HCT116 (cell line): ENCODE results near the gene EN2.

Source experiments
- CEBPB ChIP-seq: IDR thresholded peaks from 2 replicates; pipeline ENCODE4 v1.6.1; 2012; ENCODE audit warnings: low read depth
- EZH2 ChIP-seq: fragments of 200-600 bp; sonication (generic); IDR thresholded peaks from 2 replicates; pipeline ENCODE4 v1.6.1; 2017; ENCODE audit warnings: antibody characterized with exemption, mixed run types
- JUND ChIP-seq: IDR thresholded peaks from 2 replicates; pipeline ENCODE4 v1.6.1; 2012
- MAX ChIP-seq: IDR thresholded peaks from 2 replicates; pipeline ENCODE4 v1.6.1; 2012
- RAD21 ChIP-seq: IDR thresholded peaks from 2 replicates; pipeline ENCODE4 v1.6.1; 2012; ENCODE audit warnings: low read depth, mild to moderate bottlenecking
- YY1 ChIP-seq: IDR thresholded peaks from 2 replicates; pipeline ENCODE4 v1.6.1; 2011; ENCODE audit warnings: low read length, low read depth, moderate library complexity, mild to moderate bottlenecking; ENCODE audit not compliant: insufficient replicate concordance; ENCODE audit errors: extremely low read depth
- TF ChIP-seq, protein P1 (sequence below), 3 experiments: fragments of 200-600 bp in 1 of 3; sonication (generic) in 1 of 3; IDR thresholded peaks in 2 of 3; conservative IDR thresholded peaks in 1 of 3; 2 replicates each; pipeline ENCODE4 v1.5.1; 2012 to 2017; ENCODE audit warnings: low read depth in 2 of 3, low read length in 2 of 3, antibody characterized with exemption in 1 of 3, borderline replicate concordance in 1 of 3, control low read depth in 1 of 3, mild to moderate bottlenecking in 1 of 3, mixed read lengths in 1 of 3, mixed run types in 1 of 3, moderate library complexity in 1 of 3; ENCODE audit not compliant: insufficient read depth in 1 of 3

GRCh38 chr7:155438777-155439176 is 19.2 kb upstream of the EN2 start:
- TF ChIP-seq RAD21: no peak
- TF ChIP-seq, protein P1, sequence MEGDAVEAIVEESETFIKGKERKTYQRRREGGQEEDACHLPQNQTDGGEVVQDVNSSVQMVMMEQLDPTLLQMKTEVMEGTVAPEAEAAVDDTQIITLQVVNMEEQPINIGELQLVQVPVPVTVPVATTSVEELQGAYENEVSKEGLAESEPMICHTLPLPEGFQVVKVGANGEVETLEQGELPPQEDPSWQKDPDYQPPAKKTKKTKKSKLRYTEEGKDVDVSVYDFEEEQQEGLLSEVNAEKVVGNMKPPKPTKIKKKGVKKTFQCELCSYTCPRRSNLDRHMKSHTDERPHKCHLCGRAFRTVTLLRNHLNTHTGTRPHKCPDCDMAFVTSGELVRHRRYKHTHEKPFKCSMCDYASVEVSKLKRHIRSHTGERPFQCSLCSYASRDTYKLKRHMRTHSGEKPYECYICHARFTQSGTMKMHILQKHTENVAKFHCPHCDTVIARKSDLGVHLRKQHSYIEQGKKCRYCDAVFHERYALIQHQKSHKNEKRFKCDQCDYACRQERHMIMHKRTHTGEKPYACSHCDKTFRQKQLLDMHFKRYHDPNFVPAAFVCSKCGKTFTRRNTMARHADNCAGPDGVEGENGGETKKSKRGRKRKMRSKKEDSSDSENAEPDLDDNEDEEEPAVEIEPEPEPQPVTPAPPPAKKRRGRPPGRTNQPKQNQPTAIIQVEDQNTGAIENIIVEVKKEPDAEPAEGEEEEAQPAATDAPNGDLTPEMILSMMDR (IDR thresholded peaks at IDR 0.05 in 2 of 3, conservative IDR thresholded peaks at IDR 0.05 in 1 of 3; ENCODE audit: borderline replicate concordance in 1 of 3, insufficient read depth in 1 of 3, low read depth in 2 of 3, low read length in 2 of 3): no peak
- no peak for TF ChIP-seq YY1
- no peak for TF ChIP-seq CEBPB
- TF ChIP-seq JUND: no peak
- no peak for TF ChIP-seq EZH2
- TF ChIP-seq MAX: no peak
